ENCODE data around the gene UCK2.

Gene UCK2

DNA sequence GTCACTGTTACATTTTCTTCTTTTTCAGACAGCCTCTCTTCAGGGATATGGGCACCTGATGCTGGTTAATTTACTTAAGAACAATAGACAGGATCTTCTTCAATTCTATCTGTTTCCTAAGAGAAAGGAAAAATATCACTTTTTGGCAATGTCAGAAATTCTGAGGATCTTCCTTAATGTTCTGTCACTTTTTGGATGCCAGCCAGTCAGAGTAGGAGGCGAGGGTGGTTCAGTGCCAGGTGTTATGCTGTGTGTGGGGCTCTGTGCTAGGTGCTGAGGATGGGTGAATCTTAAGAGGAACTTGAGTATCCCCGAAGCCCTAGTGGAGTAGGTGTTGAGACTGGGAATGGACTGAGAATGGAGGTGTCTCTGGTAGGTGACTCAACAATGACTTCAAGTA is 133.5 kb downstream of the UCK2 start:
- no peak for DNase-seq (ENCODE audit: extremely low spot score)
- CTCF ChIA-PET: no interaction called here
- TF ChIP-seq LEF1 (IDR thresholded peaks at IDR 0.05; ENCODE audit: borderline replicate concordance) (no peak), ZNF384 (IDR thresholded peaks at IDR 0.05) (no peak), ELF4 (IDR thresholded peaks at IDR 0.05) (no peak), SUZ12 (IDR thresholded peaks at IDR 0.05) (no peak), FOXM1 (IDR thresholded peaks at IDR 0.05; ENCODE audit: borderline replicate concordance) (no peak)
- POLR2A ChIA-PET: no interaction called here

Measured in HEK293T (cell line).